Middle frontal gyrus (tissue), 1 donor: ENCODE data around the gene NBPF6.
"Not testable (repeated sequence)": the region's sequence is repeated elsewhere in the genome, so short reads cannot be mapped to it uniquely, and the experiment has no call there.

Experiments
- DNase-seq: peaks from one replicate; pipeline ENCODE4 v3.0.0-alpha.2; 2015; ENCODE audit warnings: low spot score; ENCODE audit errors: extremely low spot score

Gene NBPF6

DNA sequence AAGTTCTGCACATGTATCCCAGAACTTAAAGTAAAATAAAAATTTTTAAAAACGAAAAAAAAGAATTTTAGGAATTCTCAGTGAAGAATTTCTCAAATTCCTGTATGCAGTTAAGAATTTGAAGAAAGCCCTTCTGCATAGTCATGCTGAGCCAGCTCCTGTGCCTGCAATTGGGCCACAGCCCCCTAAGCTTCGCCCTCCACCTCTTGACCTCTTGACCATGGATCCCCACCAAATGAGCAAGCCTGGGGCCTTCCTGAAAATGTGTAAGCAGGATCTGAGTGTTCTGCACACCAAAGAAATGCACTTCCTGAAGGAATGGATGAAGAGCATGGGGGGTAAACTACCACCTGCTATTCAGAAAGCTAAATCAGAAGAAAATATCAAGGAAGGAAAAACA lies 52.0 kb downstream of the NBPF6 start:
- DNase-seq = no peak

GRCh38 chr1:108502624-108503023 lies 52.5 kb downstream of the NBPF6 start:
- no peak for DNase-seq

- DNase-seq = no peak
Measured at GRCh38 chr1:108503062-108503733, 53.1 kb downstream of the NBPF6 start.

DNA sequence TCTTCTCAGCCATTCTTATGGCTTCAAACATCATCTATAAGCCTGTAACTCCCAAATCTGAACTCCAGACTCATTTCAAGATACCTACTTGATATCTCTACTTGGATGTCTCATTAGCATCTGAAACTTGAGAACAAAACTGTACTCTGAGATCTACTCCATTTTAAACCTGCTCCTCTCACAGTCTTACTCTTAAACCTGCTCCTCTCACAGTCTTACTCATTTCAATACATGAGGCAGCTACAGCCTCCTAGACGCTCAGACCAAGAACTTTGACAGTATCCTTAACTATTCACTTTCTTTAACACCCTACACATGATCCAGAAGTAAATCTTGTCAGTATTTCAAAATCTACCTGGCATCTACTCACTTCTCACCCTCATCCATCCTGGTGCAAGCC lies 54.3 kb downstream of the NBPF6 start:
- no peak for DNase-seq

DNA sequence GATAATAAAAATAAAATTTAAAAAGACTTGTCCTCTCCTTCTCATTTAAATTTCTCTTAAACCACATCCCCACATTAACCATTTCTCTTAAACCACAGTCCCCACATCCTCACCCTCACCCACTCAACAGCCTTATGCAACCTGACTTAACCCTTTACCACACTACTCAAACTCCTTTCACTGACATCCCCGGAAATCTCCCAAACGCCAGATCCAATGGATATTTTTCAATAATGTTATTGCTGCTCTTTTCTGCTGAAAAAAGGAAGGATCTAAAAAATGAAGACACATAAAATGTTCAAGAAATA lies 55.6 kb downstream of the NBPF6 start:
- DNase-seq = no peak

DNA sequence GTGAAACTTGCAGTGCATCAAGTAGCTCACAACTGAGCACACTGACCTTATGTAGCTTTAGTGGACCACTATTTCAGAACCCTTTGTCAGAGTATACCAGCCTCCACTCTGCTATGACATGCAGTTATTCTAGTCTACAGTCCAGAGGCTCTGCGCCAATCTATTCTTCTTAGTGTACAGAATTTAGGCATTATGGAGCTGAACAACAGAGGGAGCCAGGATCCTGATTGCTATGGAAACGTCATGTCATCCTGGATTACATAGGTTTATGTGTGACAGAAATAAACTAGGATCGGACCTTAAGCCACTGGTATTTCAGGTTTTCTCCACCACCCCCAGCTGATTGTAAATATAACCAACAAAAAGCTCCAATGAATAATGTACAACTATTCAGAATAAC lies 61.6 kb downstream of the NBPF6 start:
- DNase-seq = no peak

DNA sequence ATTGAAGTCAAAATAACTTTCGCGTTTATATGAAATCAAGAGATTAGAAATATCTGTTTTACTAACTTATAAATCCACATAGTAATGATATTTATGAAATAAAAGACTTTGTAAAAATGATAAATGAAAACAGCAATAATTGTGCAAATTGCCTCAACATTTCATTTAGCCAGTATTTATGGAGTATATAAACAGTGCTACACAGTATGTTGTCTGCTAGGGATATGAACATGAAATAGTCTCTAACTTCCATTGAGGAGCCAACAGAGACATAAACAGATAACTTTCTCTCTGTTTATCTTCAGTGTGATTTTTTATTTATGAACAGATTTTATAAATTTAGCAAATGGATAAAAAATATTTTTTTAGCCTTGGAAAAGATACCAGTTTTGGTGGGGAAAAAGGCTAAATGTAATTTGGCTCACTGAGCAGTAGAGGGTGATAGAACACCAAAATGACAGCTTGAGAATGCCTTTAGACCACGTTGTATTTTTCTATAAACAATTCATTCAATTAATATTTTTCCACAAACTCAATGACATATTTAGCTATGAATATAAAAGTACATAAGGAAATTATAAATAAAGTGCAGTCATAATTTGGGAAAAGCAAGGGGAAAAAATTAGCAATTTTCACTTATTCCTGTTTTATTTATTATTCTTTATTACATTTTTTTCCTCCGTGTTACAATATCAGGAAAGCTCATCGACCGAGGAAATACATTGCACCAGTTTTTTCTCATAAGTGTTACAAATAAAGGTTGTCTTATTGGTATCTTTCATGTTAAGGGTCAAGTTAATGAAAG lies 62.3 kb downstream of the NBPF6 start:
- DNase-seq = peak; percentile 21

GRCh38 chr1:108513044-108513415 lies 62.9 kb downstream of the NBPF6 start:
- no peak for DNase-seq

GRCh38 chr1:108513914-108514313 lies 63.8 kb downstream of the NBPF6 start:
- not testable (repeated sequence) for DNase-seq

DNA sequence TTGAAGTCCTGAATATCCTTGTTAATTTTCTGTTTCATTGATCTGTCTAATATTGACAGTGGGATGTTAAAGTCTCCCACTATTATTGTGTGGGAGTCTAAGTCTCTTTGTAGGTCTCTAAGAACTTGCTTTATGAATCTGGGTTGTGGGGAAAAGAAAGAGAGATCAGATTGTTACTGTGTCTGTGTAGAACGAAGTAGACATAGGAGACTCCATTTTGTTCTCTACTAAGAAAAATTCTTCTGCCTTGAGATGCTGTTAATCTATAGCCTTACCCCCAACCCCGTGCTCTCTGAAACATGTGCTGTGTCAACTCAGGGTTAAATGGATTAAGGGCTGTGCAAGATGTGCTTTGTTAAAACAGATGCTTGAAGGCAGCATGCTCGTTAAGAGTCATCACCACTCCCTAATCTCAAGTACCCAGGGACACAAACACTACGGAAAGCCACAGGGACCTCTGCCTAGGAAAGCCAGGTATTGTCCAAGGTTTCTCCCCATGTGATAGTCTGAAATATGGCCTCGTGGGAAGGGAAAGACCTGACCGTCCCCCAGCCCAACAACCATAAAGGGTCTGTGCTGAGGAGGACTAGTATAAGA lies 67.3 kb downstream of the NBPF6 start:
- DNase-seq = not testable (repeated sequence)
